ENCODE results near the gene WNT8B.

- TF ChIP-seq EZH2 (IDR thresholded peaks at IDR 0.05; ENCODE audit: borderline replicate concordance, insufficient read depth, low read depth, low read length, poor library complexity, severe bottlenecking): no peak
- no peak for TF ChIP-seq CTCF (IDR thresholded peaks at IDR 0.05)
Measured at GRCh38 chr10:100501423-100501822, 38.6 kb downstream of the WNT8B start.

All from B cell (primary cell).